SK-N-SH (cell line): ENCODE results near the gene PRCC. TPM values are rescaled to one million over a fixed set of nuclear protein-coding genes. Genes with fewer than 3 reads are reported as not detected.

Source experiments
- CTCF ChIA-PET: fragments of 300-600, 350-600 bp; formaldehyde crosslinking; extraction: SDS; loops from one replicate; lab custom pipeline; 2021; lab: Yijun Ruan, JAX
- POLR2A ChIA-PET: fragments of 350-600 bp; sonication (Branson Sonifier 250); formaldehyde crosslinking; extraction: SDS; loops from one replicate; lab custom pipeline; 2020; ENCODE audit warnings: antibody characterized with exemption, inconsistent platforms; lab: Yijun Ruan, JAX
- DNase-seq: peaks from one replicate; pipeline ENCODE4 v3.0.0; 2012
- H2AFZ ChIP-seq: fragments of 200-600 bp; sonication (generic); 2 replicates; pipeline ENCODE4 v1.8.1; 2016; ENCODE audit warnings: antibody characterized with exemption, mild to moderate bottlenecking, low read depth
- H3F3A ChIP-seq: fragments of 200-600 bp; sonication (generic); replicated peaks from 2 replicates; pipeline ENCODE3; 2016; ENCODE audit warnings: antibody characterized with exemption, mild to moderate bottlenecking; ENCODE audit not compliant: insufficient read depth
- H3K27ac ChIP-seq, 2 experiments: fragments of 200-500 bp in 1 of 2; fragments of 200-600 bp in 1 of 2; sonication (Bioruptor generic) in 1 of 2; sonication (generic), shearing (Covaris generic) in 1 of 2; 2 replicates each; pipeline versions ENCODE4 v1.5.1 to v1.6.1; 2014 to 2016; ENCODE audit warnings: low read depth in 2 of 2, inconsistent platforms in 1 of 2, low read length in 1 of 2, mild to moderate bottlenecking in 1 of 2, mixed read lengths in 1 of 2
- H3K27me3 ChIP-seq: fragments of 200-600 bp; sonication (generic), shearing (Covaris generic); 2 replicates; pipeline ENCODE4 v1.6.1; 2016; ENCODE audit warnings: mixed run types; ENCODE audit not compliant: insufficient read depth
- H3K36me3 ChIP-seq, 2 experiments: fragments of 200-500 bp in 1 of 2; fragments of 200-600 bp in 1 of 2; sonication (Bioruptor generic) in 1 of 2; sonication (generic) in 1 of 2; replicated peaks in 1 of 2; 2 replicates each; pipeline versions ENCODE3 to v1.5.1; 2014 to 2016; ENCODE audit warnings: low read length in 1 of 2, mild to moderate bottlenecking in 1 of 2; ENCODE audit not compliant: insufficient read depth in 2 of 2, control insufficient read depth in 1 of 2
- H3K4me1 ChIP-seq, 2 experiments: fragments of 200-500 bp in 1 of 2; fragments of 200-600 bp in 1 of 2; sonication (Bioruptor generic) in 1 of 2; sonication (generic), shearing (Covaris generic) in 1 of 2; 2 replicates each; pipeline versions ENCODE4 v1.5.1 to v1.6.1; 2014 to 2016; ENCODE audit warnings: low read depth in 1 of 2, low read length in 1 of 2, mixed run types in 1 of 2; ENCODE audit not compliant: insufficient read depth in 2 of 2, control insufficient read depth in 1 of 2
- H3K4me2 ChIP-seq: fragments of 200-600 bp; sonication (generic), shearing (Covaris generic); 2 replicates; pipeline ENCODE4 v1.6.1; 2017; ENCODE audit warnings: mixed run types
- H3K4me3 ChIP-seq, 2 experiments: fragments of 200-500 bp in 1 of 2; fragments of 200-600 bp in 1 of 2; sonication (Bioruptor generic) in 1 of 2; sonication (generic), shearing (Covaris generic) in 1 of 2; 2 replicates each; pipeline versions ENCODE4 v1.5.1 to v1.8.1; 2014 to 2016; ENCODE audit warnings: low read depth in 2 of 2, inconsistent platforms in 1 of 2, low read length in 1 of 2, mild to moderate bottlenecking in 1 of 2, mixed read lengths in 1 of 2, moderate library complexity in 1 of 2
- H3K79me2 ChIP-seq: fragments of 200-600 bp; sonication (generic); 2 replicates; pipeline ENCODE4 v1.8.1; 2017; ENCODE audit warnings: mild to moderate bottlenecking; ENCODE audit not compliant: insufficient read depth
- H3K9ac ChIP-seq: fragments of 200-600 bp; sonication (generic); 2 replicates; pipeline ENCODE4 v1.6.1; 2017; ENCODE audit warnings: mixed run types
- H3K9me2 ChIP-seq: fragments of 200-600 bp; sonication (generic); 2 replicates; pipeline ENCODE4 v1.6.1; 2017; ENCODE audit warnings: mixed run types
- H3K9me3 ChIP-seq: fragments of 200-600 bp; sonication (generic); 2 replicates; pipeline ENCODE4 v1.6.1; 2017; ENCODE audit warnings: mixed run types, mild to moderate bottlenecking, moderate library complexity
- H4K20me1 ChIP-seq: fragments of 200-600 bp; sonication (generic); 2 replicates; pipeline ENCODE4 v1.6.1; 2017; ENCODE audit warnings: mild to moderate bottlenecking, mixed run types; ENCODE audit not compliant: insufficient read depth
- EP300 ChIP-seq, 2 experiments: IDR thresholded peaks; 2 replicates each; pipeline versions ENCODE4 v1.4.0 to v1.6.1; 2012; ENCODE audit warnings: borderline replicate concordance in 1 of 2, low read depth in 1 of 2, low read length in 1 of 2
- FOSL2 ChIP-seq: IDR thresholded peaks from 2 replicates; pipeline ENCODE4 v1.4.0; 2012; ENCODE audit warnings: low read depth, mild to moderate bottlenecking, moderate library complexity, borderline replicate concordance
- FOXJ3 ChIP-seq: sonication (generic); formaldehyde crosslinking; IDR thresholded peaks from 2 replicates; pipeline ENCODE4 v1.5.1; 2020; ENCODE audit warnings: mild to moderate bottlenecking, missing genetic modification reagents
- FOXM1 ChIP-seq: IDR thresholded peaks from 2 replicates; pipeline ENCODE4 v1.4.0; 2012; ENCODE audit warnings: low read depth, mild to moderate bottlenecking
- MEF2A ChIP-seq: IDR thresholded peaks from 2 replicates; pipeline ENCODE4 v1.4.0; 2012; ENCODE audit warnings: low read depth, borderline replicate concordance
- NFIC ChIP-seq: IDR thresholded peaks from 2 replicates; pipeline ENCODE4 v1.4.0; 2012; ENCODE audit warnings: borderline replicate concordance
- NRF1 ChIP-seq: IDR thresholded peaks from 2 replicates; pipeline ENCODE4 v1.6.1; 2012; ENCODE audit warnings: low read depth, mild to moderate bottlenecking, low read length
- RCOR1 ChIP-seq: fragments of 150-350 bp; IDR thresholded peaks from 2 replicates; pipeline ENCODE4 v1.6.1; 2017; ENCODE audit warnings: antibody characterized with exemption, low read length
- SIN3A ChIP-seq: IDR thresholded peaks from 2 replicates; pipeline ENCODE4 v1.6.1; 2012; ENCODE audit warnings: low read depth, mild to moderate bottlenecking, low read length, moderate library complexity, borderline replicate concordance
- SMC3 ChIP-seq: IDR thresholded peaks from 2 replicates; pipeline ENCODE4 v1.6.1; 2012; ENCODE audit warnings: low read depth, low read length, improper control_type of control experiment
- TAF1 ChIP-seq: IDR thresholded peaks from 2 replicates; pipeline ENCODE4 v1.6.1; 2012; ENCODE audit warnings: low read depth, mild to moderate bottlenecking, low read length, moderate library complexity, borderline replicate concordance
- TCF12 ChIP-seq: IDR thresholded peaks from 2 replicates; pipeline ENCODE4 v1.4.0; 2012
- USF1 ChIP-seq: IDR thresholded peaks from 2 replicates; pipeline ENCODE4 v1.4.0; 2012; ENCODE audit warnings: low read depth, borderline replicate concordance
- YY1 ChIP-seq: IDR thresholded peaks from 2 replicates; pipeline ENCODE4 v1.4.0; 2012; ENCODE audit warnings: low read depth, mild to moderate bottlenecking
- WGBS: methylation state at CpG from one replicate; pipeline ENCODE4 v1.1.6; 2017; ENCODE audit warnings: low lambda C conversion rate; 5-methylcytosine and 5-hydroxymethylcytosine counted together
- polyA plus RNA-seq, 3 experiments: library from polyadenylated mRNA; depleted of rRNA; stranded (reverse); fragments of >200 nt; gene quantifications; 2 replicates each; pipeline ENCODE4 v1.2.3, GENCODE V29; 2012
- TF ChIP-seq, protein P1 (sequence below): fragments of 150-350 bp; IDR thresholded peaks from 2 replicates; pipeline ENCODE4 v1.6.1; 2017; ENCODE audit warnings: antibody characterized with exemption, low read length, low read depth, borderline replicate concordance
- TF ChIP-seq, protein P2 (sequence below): IDR thresholded peaks from 2 replicates; pipeline ENCODE4 v1.4.0; 2012; ENCODE audit warnings: low read depth

Gene PRCC
- polyA plus RNA-seq, 1 of the 3 experiments (the other 2 are of a cell fraction), result 39.2 TPM

DNA sequence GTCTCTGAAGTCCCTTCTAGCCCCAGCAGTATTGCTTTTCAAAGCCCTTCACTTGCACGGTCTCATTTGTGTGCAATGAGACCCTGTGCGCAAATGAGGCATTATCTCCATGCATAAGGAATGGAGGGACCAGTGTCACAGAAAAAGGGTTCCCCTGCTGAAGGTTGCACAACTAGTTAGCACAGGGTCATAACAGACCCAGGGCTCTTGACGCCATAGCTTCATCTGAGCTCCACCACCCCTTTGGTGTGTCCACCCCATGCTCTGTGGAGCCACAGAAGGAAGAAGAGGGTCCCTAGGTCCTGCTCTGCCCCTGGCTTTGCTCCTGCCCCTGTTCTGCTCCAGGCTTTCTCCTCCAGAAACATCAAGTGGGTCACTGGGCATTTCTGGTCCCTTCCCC is 36.7 kb downstream of the PRCC start:
- 58% methylated on average over 2 of the region's 3 CpGs for whole genome bisulfite sequencing
- Histone ChIP-seq H3K4me2 (no peak overlapping the region), H3K9me2 (no peaks in the 10 kb centered on the region)
- TF ChIP-seq FOXJ3 (CRISPR knock-in tag), result no peak
- TF ChIP-seq EP300 (IDR thresholded peaks at IDR 0.05; ENCODE audit: borderline replicate concordance in 1 of 2, low read depth in 1 of 2, low read length in 1 of 2), result no peak
- no peak for TF ChIP-seq SMC3
- no peak for TF ChIP-seq FOSL2
- TF ChIP-seq YY1, result no peak
- no peak for TF ChIP-seq TAF1
- no peak for TF ChIP-seq RCOR1
- TF ChIP-seq TCF12, result no peak
- no peak for TF ChIP-seq NRF1
- TF ChIP-seq FOXM1, result no peak
- TF ChIP-seq, protein P1, sequence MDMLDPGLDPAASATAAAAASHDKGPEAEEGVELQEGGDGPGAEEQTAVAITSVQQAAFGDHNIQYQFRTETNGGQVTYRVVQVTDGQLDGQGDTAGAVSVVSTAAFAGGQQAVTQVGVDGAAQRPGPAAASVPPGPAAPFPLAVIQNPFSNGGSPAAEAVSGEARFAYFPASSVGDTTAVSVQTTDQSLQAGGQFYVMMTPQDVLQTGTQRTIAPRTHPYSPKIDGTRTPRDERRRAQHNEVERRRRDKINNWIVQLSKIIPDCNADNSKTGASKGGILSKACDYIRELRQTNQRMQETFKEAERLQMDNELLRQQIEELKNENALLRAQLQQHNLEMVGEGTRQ, result no peak
- no peak for TF ChIP-seq USF1
- TF ChIP-seq NFIC, result no peak
- TF ChIP-seq, protein P2, sequence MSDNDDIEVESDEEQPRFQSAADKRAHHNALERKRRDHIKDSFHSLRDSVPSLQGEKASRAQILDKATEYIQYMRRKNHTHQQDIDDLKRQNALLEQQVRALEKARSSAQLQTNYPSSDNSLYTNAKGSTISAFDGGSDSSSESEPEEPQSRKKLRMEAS, result no peak
- no peak for TF ChIP-seq MEF2A
- TF ChIP-seq SIN3A, result no peak
- TF ChIP-seq, all 33 proteins: peak for 0
- peak overlapping the region; percentile 28 to 90; a peak in 3 of 4 replicates for H3K27ac ChIP-seq
- no peaks in the 10 kb centered on the region for H3K79me2 ChIP-seq
- H3K9me3 ChIP-seq, result no peaks in the 10 kb centered on the region
- H3K9ac ChIP-seq, result no peak overlapping the region
- POLR2A ChIA-PET, result interaction anchor here (1.8 kb wide), 1 partner anchor 56 kb away, joined by 6 read pairs; the partner anchor contains the start of gene INSRR
- no peaks in the 10 kb centered on the region for H3K27me3 ChIP-seq
- peaks cover 29% of the 10 kb centered on the region for H4K20me1 ChIP-seq
- no peak overlapping the region for H3K4me3 ChIP-seq
- CTCF ChIA-PET, result interaction anchor here (12.1 to 16.9 kb wide), 2 partner anchors 35 to 51 kb away, joined by 186 to 566 read pairs; partner anchors contain the start of genes INSRR and NTRK1
- H2AFZ ChIP-seq, result no peak overlapping the region
- peaks cover 17% of the 10 kb centered on the region for H3F3A ChIP-seq
- no peak for DNase-seq
- H3K36me3 ChIP-seq, result peaks cover 15 to 20% of the 10 kb centered on the region in 2 experiments
- peaks cover 24 to 82% of the 10 kb centered on the region in 2 experiments for H3K4me1 ChIP-seq
